Right atrium auricular region (tissue), 2 donors: ENCODE data around the gene C12orf57. TPM values are rescaled to one million over a fixed set of nuclear protein-coding genes. Genes with fewer than 3 reads are reported as not detected.

ENCODE experiments used
- DNase-seq: peaks from one replicate; pipeline ENCODE4 v3.0.0-alpha.2; 2019; ENCODE audit warnings: low spot score
- H3K27ac ChIP-seq, 2 donors: fragments of 200-600 bp; sonication (generic); 1 replicate in 1 of 2; 2 replicates in 1 of 2; pipeline ENCODE4 v1.5.1; 2016 to 2019
- H3K27me3 ChIP-seq, 2 donors: fragments of 200-600 bp; sonication (generic); one replicate each; pipeline versions ENCODE4 v1.5.1 to v1.6.0; 2017 to 2019
- H3K36me3 ChIP-seq: fragments of 200-600 bp; sonication (generic); one replicate; pipeline ENCODE4 v1.5.1; 2016
- H3K4me1 ChIP-seq, 2 donors: fragments of 200-600 bp; sonication (generic); one replicate each; pipeline versions ENCODE4 v1.5.1 to v1.6.0; 2017 to 2019
- H3K4me3 ChIP-seq, 2 donors: fragments of 200-600 bp; sonication (generic); 1 replicate in 1 of 2; 2 replicates in 1 of 2; pipeline ENCODE4 v1.5.1; 2017 to 2019; ENCODE audit warnings: mild to moderate bottlenecking in 1 of 2, moderate library complexity in 1 of 2
- H3K9me3 ChIP-seq, 2 donors: fragments of 200-600 bp; sonication (generic); one replicate each; pipeline ENCODE4 v1.5.1; 2019
- total RNA-seq, 2 donors: library from RNA; depleted of rRNA; stranded (reverse); fragments of >200 nt; gene quantifications; one replicate each; pipeline ENCODE4 v1.1.0, GENCODE V29; 2016
- TF ChIP-seq, protein P1 (sequence below), 2 donors: fragments of 200-600 bp; sonication (generic); IDR thresholded peaks; one replicate each; pipeline ENCODE4 v1.5.1; 2019; ENCODE audit warnings: antibody characterized with exemption in 2 of 2

C12orf57 gene
- total RNA-seq, 2 donors from 2014 or later = 398 to 533 TPM

DNA sequence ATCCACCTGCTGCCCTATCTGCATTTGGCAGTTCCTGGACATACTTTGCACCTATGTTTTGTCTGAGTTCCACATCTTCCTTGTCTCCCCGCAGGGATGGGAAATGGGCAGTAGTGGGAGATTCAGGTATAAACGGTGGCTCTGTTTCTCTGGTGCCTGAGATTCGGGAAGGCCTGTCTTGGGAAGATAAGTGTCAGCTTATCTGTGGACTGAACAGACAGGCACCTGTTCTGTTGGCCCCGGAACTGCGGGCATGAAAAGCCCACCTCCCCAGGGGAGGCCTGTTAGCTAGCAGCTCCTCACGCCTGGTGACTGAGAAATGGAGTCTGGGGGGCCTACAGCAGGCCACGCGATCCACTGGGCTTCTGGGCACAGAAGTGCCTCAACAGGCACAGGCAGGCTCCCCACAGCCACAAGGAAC lies 20.8 kb downstream of the C12orf57 start:
- no peaks in the 10 kb centered on the region for H3K27me3 ChIP-seq
- no peak for DNase-seq
- H3K4me3 ChIP-seq = no peak overlapping the region
- H3K4me1 ChIP-seq = peaks cover 0 to 55% of the 10 kb centered on the region in 2 donors
- H3K9me3 ChIP-seq = no peaks in the 10 kb centered on the region
- peaks cover 41% of the 10 kb centered on the region for H3K36me3 ChIP-seq
- peak overlapping the region; percentile 56 to 74 for H3K27ac ChIP-seq
- TF ChIP-seq, protein P1, sequence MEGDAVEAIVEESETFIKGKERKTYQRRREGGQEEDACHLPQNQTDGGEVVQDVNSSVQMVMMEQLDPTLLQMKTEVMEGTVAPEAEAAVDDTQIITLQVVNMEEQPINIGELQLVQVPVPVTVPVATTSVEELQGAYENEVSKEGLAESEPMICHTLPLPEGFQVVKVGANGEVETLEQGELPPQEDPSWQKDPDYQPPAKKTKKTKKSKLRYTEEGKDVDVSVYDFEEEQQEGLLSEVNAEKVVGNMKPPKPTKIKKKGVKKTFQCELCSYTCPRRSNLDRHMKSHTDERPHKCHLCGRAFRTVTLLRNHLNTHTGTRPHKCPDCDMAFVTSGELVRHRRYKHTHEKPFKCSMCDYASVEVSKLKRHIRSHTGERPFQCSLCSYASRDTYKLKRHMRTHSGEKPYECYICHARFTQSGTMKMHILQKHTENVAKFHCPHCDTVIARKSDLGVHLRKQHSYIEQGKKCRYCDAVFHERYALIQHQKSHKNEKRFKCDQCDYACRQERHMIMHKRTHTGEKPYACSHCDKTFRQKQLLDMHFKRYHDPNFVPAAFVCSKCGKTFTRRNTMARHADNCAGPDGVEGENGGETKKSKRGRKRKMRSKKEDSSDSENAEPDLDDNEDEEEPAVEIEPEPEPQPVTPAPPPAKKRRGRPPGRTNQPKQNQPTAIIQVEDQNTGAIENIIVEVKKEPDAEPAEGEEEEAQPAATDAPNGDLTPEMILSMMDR (IDR thresholded peaks at IDR 0.05) = no peak

- TF ChIP-seq, protein P1 (IDR thresholded peaks at IDR 0.05) = peak; percentile 87 to 92
- peaks cover 41% of the 10 kb centered on the region for H3K36me3 ChIP-seq
- no peak overlapping the region for H3K4me3 ChIP-seq
- peaks cover 0 to 54% of the 10 kb centered on the region in 2 donors for H3K4me1 ChIP-seq
- no peaks in the 10 kb centered on the region for H3K9me3 ChIP-seq
- DNase-seq = peak; percentile 86
- no peaks in the 10 kb centered on the region for H3K27me3 ChIP-seq
- H3K27ac ChIP-seq = peak overlapping the region; percentile 56 to 74
Measured at GRCh38 chr12:6965026-6965661, 21.3 kb downstream of the C12orf57 start.

GRCh38 chr12:6965714-6966113 lies 21.9 kb downstream of the C12orf57 start:
- peak overlapping the region in 1 of 2 donors; percentile 74 for H3K27ac ChIP-seq
- H3K4me3 ChIP-seq = no peak overlapping the region
- peaks cover 0 to 49% of the 10 kb centered on the region in 2 donors for H3K4me1 ChIP-seq
- DNase-seq = no peak
- TF ChIP-seq, protein P1 (IDR thresholded peaks at IDR 0.05) = no peak
- H3K9me3 ChIP-seq = no peaks in the 10 kb centered on the region
- no peaks in the 10 kb centered on the region for H3K27me3 ChIP-seq
- peaks cover 41% of the 10 kb centered on the region for H3K36me3 ChIP-seq

GRCh38 chr12:6966351-6966750 lies 22.5 kb downstream of the C12orf57 start:
- TF ChIP-seq, protein P1 (IDR thresholded peaks at IDR 0.05) = no peak
- Histone ChIP-seq H3K27me3 (no peaks in the 10 kb centered on the region), H3K4me1 (peaks cover 0 to 45% of the 10 kb centered on the region in 2 donors), H3K4me3 (no peak overlapping the region), H3K9me3 (no peaks in the 10 kb centered on the region), H3K27ac (no peak overlapping the region), H3K36me3 (peaks cover 41% of the 10 kb centered on the region)
- DNase-seq = no peak

DNA sequence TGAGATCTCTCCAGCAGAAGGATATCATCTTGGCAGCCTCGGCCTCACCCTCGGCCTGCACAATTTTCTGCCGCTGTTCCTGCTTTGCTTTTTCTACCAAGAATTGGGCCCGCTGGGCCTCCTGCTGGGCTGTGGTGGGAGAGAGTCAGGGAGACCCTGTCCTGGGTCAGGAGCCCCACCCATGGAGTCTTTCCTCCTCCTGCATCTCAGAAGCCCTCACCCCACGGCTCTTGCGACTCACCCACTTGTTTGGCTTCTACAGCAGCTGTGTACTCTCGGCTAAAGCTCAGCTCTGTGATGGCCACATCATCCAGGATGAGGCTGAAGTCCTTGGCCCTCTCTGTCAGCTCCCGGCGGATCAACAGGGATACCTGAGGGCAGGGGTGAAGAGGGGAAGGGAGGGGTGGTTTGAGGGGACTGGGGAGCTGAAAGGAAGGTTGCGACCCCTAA lies 23.9 kb downstream of the C12orf57 start:
- no peak overlapping the region for H3K4me3 ChIP-seq
- H3K27me3 ChIP-seq = no peaks in the 10 kb centered on the region
- H3K9me3 ChIP-seq = no peaks in the 10 kb centered on the region
- TF ChIP-seq, protein P1 (IDR thresholded peaks at IDR 0.05) = no peak
- peaks cover 0 to 36% of the 10 kb centered on the region in 2 donors for H3K4me1 ChIP-seq
- H3K36me3 ChIP-seq = peaks cover 41% of the 10 kb centered on the region
- no peak overlapping the region for H3K27ac ChIP-seq
- DNase-seq = no peak

DNA sequence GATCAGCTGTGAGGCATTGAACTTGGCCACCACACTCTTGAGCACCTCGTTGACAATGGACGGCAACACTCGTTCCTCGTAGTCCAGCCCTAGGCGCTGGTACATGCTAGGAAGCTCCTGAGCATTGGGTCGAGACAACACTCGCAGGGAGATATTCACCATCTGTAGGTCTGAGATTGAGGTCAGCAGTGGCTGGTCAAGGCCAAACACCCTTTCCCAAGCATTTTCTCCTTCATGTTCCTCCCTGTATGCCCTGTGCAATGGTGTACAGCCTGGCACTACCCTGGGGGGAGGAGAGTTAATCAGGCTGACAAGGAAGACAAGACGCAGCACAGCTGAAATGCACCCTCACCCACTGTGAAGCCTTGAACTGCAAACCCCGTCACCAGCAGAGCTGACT lies 24.6 kb downstream of the C12orf57 start:
- no peaks in the 10 kb centered on the region for H3K9me3 ChIP-seq
- no peak overlapping the region for H3K27ac ChIP-seq
- H3K4me1 ChIP-seq = peaks cover 0 to 36% of the 10 kb centered on the region in 2 donors
- no peak overlapping the region for H3K4me3 ChIP-seq
- DNase-seq = no peak
- H3K36me3 ChIP-seq = peaks cover 41% of the 10 kb centered on the region
- H3K27me3 ChIP-seq = no peaks in the 10 kb centered on the region
- TF ChIP-seq, protein P1 (IDR thresholded peaks at IDR 0.05) = no peak
